Astrocyte (in vitro differentiated cells and primary cell): ENCODE measurements around the gene EGFL7. TPM values are rescaled to one million over a fixed set of nuclear protein-coding genes. Genes with fewer than 3 reads are reported as not detected.

Experiments
- DNase-seq: peaks from one replicate; pipeline ENCODE4 v3.0.0-alpha.2; 2010; ENCODE audit warnings: low read depth
- FAIRE-seq: peaks from 2 replicates; lab custom pipeline; 2011; peaks lifted over from hg19 to GRCh38; lab: Jason Lieb, UNC
- H2AFZ ChIP-seq: 2 replicates; pipeline ENCODE4 v1.6.0; 2012; ENCODE audit warnings: low read depth, low read length, inconsistent platforms
- H3K27ac ChIP-seq: 2 replicates; pipeline ENCODE4 v1.5.1; 2011; ENCODE audit warnings: low read depth, low read length, inconsistent platforms
- H3K27me3 ChIP-seq: 2 replicates; pipeline ENCODE4 v1.6.0; 2011; ENCODE audit warnings: low read length, inconsistent platforms; ENCODE audit not compliant: insufficient read depth
- H3K36me3 ChIP-seq: 2 replicates; pipeline ENCODE4 v1.5.1; 2011; ENCODE audit warnings: low read length, inconsistent platforms; ENCODE audit not compliant: insufficient read depth
- H3K4me1 ChIP-seq: 2 replicates; pipeline ENCODE4 v1.5.1; 2011; ENCODE audit warnings: low read length, inconsistent platforms; ENCODE audit not compliant: insufficient read depth
- H3K4me2 ChIP-seq: 2 replicates; pipeline ENCODE4 v1.6.0; 2012; ENCODE audit warnings: low read length, inconsistent platforms
- H3K4me3 ChIP-seq: 2 replicates; pipeline ENCODE4 v1.5.1; 2011; ENCODE audit warnings: low read depth, mild to moderate bottlenecking, low read length, inconsistent platforms; ENCODE audit not compliant: insufficient read depth
- H3K79me2 ChIP-seq: 2 replicates; pipeline ENCODE4 v1.6.0; 2012; ENCODE audit warnings: mild to moderate bottlenecking, low read length, inconsistent platforms; ENCODE audit not compliant: insufficient read depth
- H3K9ac ChIP-seq: 2 replicates; pipeline ENCODE4 v1.6.0; 2012; ENCODE audit warnings: mild to moderate bottlenecking, low read length, inconsistent platforms
- H3K9me3 ChIP-seq: 2 replicates; pipeline ENCODE4 v1.5.1; 2012; ENCODE audit warnings: low read depth, mild to moderate bottlenecking, low read length, inconsistent platforms; ENCODE audit not compliant: insufficient read depth
- H4K20me1 ChIP-seq: 2 replicates; pipeline ENCODE4 v1.6.0; 2012; ENCODE audit warnings: low read length, inconsistent platforms; ENCODE audit not compliant: insufficient read depth
- H3K27ac Mint-ChIP-seq: one replicate; pipeline ENCODE4 v1.8.0; 2021; ENCODE audit warnings: mild to moderate bottlenecking, mixed read lengths; ENCODE audit not compliant: unreplicated experiment
- H3K27me3 Mint-ChIP-seq: one replicate; pipeline ENCODE4 v1.8.0; 2021; ENCODE audit warnings: low read depth, mixed read lengths; ENCODE audit not compliant: unreplicated experiment
- H3K36me3 Mint-ChIP-seq: one replicate; pipeline ENCODE4 v1.8.0; 2021; ENCODE audit warnings: low read depth, mixed read lengths; ENCODE audit not compliant: unreplicated experiment
- H3K4me1 Mint-ChIP-seq: one replicate; pipeline ENCODE4 v1.8.0; 2021; ENCODE audit warnings: low read depth, mixed read lengths; ENCODE audit not compliant: unreplicated experiment
- H3K4me3 Mint-ChIP-seq: one replicate; pipeline ENCODE4 v1.8.0; 2021; ENCODE audit warnings: mild to moderate bottlenecking, moderate library complexity, mixed read lengths; ENCODE audit not compliant: unreplicated experiment
- H3K9me3 Mint-ChIP-seq: one replicate; pipeline ENCODE4 v1.8.0; 2021; ENCODE audit warnings: mild to moderate bottlenecking, mixed read lengths; ENCODE audit not compliant: unreplicated experiment
- CTCF ChIP-seq: IDR thresholded peaks from 2 replicates; pipeline ENCODE4 v1.5.1; 2011; ENCODE audit warnings: low read depth, mild to moderate bottlenecking, inconsistent platforms, low read length, moderate library complexity; ENCODE audit not compliant: insufficient read depth
- EZH2 ChIP-seq: IDR thresholded peaks from 2 replicates; pipeline ENCODE4 v1.6.1; 2012; ENCODE audit warnings: mild to moderate bottlenecking, low read length, inconsistent platforms; ENCODE audit not compliant: insufficient read depth
- total RNA-seq: library from RNA; stranded (reverse); gene quantifications from 2 replicates; pipeline ENCODE4 v1.2.1, GENCODE V29; 2021

Gene EGFL7
- total RNA-seq, 1 donor from 2014 or later = 12.3 TPM

- no peaks in the 10 kb centered on the region for H3K36me3 ChIP-seq
- H2AFZ ChIP-seq = no peak overlapping the region
- H3K4me1 ChIP-seq = peaks cover 4% of the 10 kb centered on the region
- H3K9me3 ChIP-seq = no peaks in the 10 kb centered on the region
- Mint-ChIP-seq H3K4me1 (no peaks in the 10 kb centered on the region), H3K27ac (no peak overlapping the region), H3K27me3 (peaks cover 11% of the 10 kb centered on the region), H3K9me3 (no peaks in the 10 kb centered on the region), H3K4me3 (no peak overlapping the region), H3K36me3 (no peaks in the 10 kb centered on the region)
- no peaks in the 10 kb centered on the region for H3K79me2 ChIP-seq
- no peaks in the 10 kb centered on the region for H4K20me1 ChIP-seq
- no peak overlapping the region for H3K9ac ChIP-seq
- H3K27ac ChIP-seq = no peak overlapping the region
- no peak for FAIRE-seq
- H3K27me3 ChIP-seq = no peaks in the 10 kb centered on the region
- H3K4me3 ChIP-seq = no peak overlapping the region
- DNase-seq = no peak
- TF ChIP-seq EZH2 (no peak), CTCF (no peak)
- H3K4me2 ChIP-seq = no peak overlapping the region
These were observed 933 bp upstream of the EGFL7 start for GRCh38 chr9:136661641-136662325.

GRCh38 chr9:136662326-136662655 lies 425 bp upstream of the EGFL7 start:
- Histone ChIP-seq H2AFZ (no peak overlapping the region), H3K9ac (no peak overlapping the region), H3K79me2 (no peaks in the 10 kb centered on the region), H3K9me3 (no peaks in the 10 kb centered on the region), H4K20me1 (no peaks in the 10 kb centered on the region), H3K36me3 (no peaks in the 10 kb centered on the region), H3K27me3 (no peaks in the 10 kb centered on the region), H3K4me3 (no peak overlapping the region), H3K4me1 (peaks cover 4% of the 10 kb centered on the region), H3K4me2 (no peak overlapping the region), H3K27ac (no peak overlapping the region)
- Mint-ChIP-seq H3K4me3 (no peak overlapping the region), H3K9me3 (no peaks in the 10 kb centered on the region), H3K27me3 (peaks cover 11% of the 10 kb centered on the region), H3K36me3 (no peaks in the 10 kb centered on the region), H3K4me1 (no peaks in the 10 kb centered on the region), H3K27ac (no peak overlapping the region)
- FAIRE-seq (no peak), DNase-seq (no peak)
- no peak for TF ChIP-seq EZH2
- no peak for TF ChIP-seq CTCF
